ENCODE measurements around the gene RPP40.
"Not testable (repeated sequence)": the region's sequence is repeated elsewhere in the genome, so short reads cannot be mapped to it uniquely, and the experiment has no call there.

The RPP40 gene

GRCh38 chr6:5012519-5012918 lies 8.7 kb upstream of the RPP40 start:
- DNase-seq, result no peak

GRCh38 chr6:5011346-5011745 lies 7.5 kb upstream of the RPP40 start:
- DNase-seq, result no peak

GRCh38 chr6:5007531-5007930 lies 3.7 kb upstream of the RPP40 start:
- DNase-seq, result no peak

GRCh38 chr6:5006222-5006621 lies 2.4 kb upstream of the RPP40 start:
- DNase-seq, result no peak

- not testable (repeated sequence) for DNase-seq
Observed at GRCh38 chr6:5005038-5005433, 1.2 kb upstream of the RPP40 start.

- no peak for DNase-seq
Observed at GRCh38 chr6:5004373-5005037, 668 bp upstream of the RPP40 start.

GRCh38 chr6:4999586-4999985 lies 4.3 kb downstream of the RPP40 start:
- DNase-seq, result no peak

- DNase-seq, result no peak
Observed at GRCh38 chr6:4997862-4998261, 6.0 kb downstream of the RPP40 start.

- no peak for DNase-seq
Observed at GRCh38 chr6:4994741-4995140, 9.1 kb downstream of the RPP40 start.

- DNase-seq, result no peak
Observed at GRCh38 chr6:4987432-4987831, 16.4 kb downstream of the RPP40 start.

- no peak for DNase-seq
Observed at GRCh38 chr6:4986999-4987398, 16.8 kb downstream of the RPP40 start.

GRCh38 chr6:4983322-4983721 lies 20.5 kb downstream of the RPP40 start:
- DNase-seq, result no peak

GRCh38 chr6:4981761-4982160 lies 22.1 kb downstream of the RPP40 start:
- DNase-seq, result no peak

GRCh38 chr6:4979426-4979825 lies 24.4 kb downstream of the RPP40 start:
- no peak for DNase-seq

GRCh38 chr6:4977468-4977867 lies 26.4 kb downstream of the RPP40 start:
- no peak for DNase-seq

GRCh38 chr6:4975506-4975905 lies 28.3 kb downstream of the RPP40 start:
- no peak for DNase-seq

GRCh38 chr6:4974962-4975361 lies 28.9 kb downstream of the RPP40 start:
- DNase-seq, result no peak

- no peak for DNase-seq
Observed at GRCh38 chr6:4973982-4974745, 29.7 kb downstream of the RPP40 start.

- DNase-seq, result no peak
Observed at GRCh38 chr6:4973415-4973814, 30.4 kb downstream of the RPP40 start.

GRCh38 chr6:4972438-4972837 lies 31.4 kb downstream of the RPP40 start:
- no peak for DNase-seq

GRCh38 chr6:4971851-4972250 lies 32.0 kb downstream of the RPP40 start:
- no peak for DNase-seq

- DNase-seq, result no peak
Observed at GRCh38 chr6:4970739-4971395, 33.0 kb downstream of the RPP40 start.

GRCh38 chr6:4969609-4970285 lies 34.1 kb downstream of the RPP40 start:
- no peak for DNase-seq
